Neural cell (in vitro differentiated cells): ENCODE measurements around the gene WDR93.

Experiments
- CTCF ChIP-seq: fragments of 450-650 bp; IDR thresholded peaks from 2 replicates; pipeline ENCODE4 v1.5.1; 2014; ENCODE audit warnings: antibody characterized with exemption, mild to moderate bottlenecking, moderate library complexity; ENCODE audit not compliant: poor library complexity, severe bottlenecking
- EP300 ChIP-seq: fragments of 450-650 bp; conservative IDR thresholded peaks from 2 replicates; pipeline ENCODE4 v1.6.1; 2014; ENCODE audit warnings: antibody characterized with exemption, mild to moderate bottlenecking, moderate library complexity; ENCODE audit not compliant: poor library complexity, severe bottlenecking
- EZH2 ChIP-seq: fragments of 200-600, 300-800 bp; shearing (Covaris generic), sonication (generic); IDR thresholded peaks from 2 replicates; pipeline ENCODE4 v1.6.1; 2014; ENCODE audit warnings: antibody characterized with exemption, low read length, borderline replicate concordance, mild to moderate bottlenecking; ENCODE audit not compliant: insufficient read depth, poor library complexity, severe bottlenecking
- POLR2AphosphoS5 ChIP-seq: IDR thresholded peaks from 2 replicates; pipeline ENCODE4 v1.6.1; 2012
- RAD21 ChIP-seq: fragments of 450-650 bp; conservative IDR thresholded peaks from 2 replicates; pipeline ENCODE4 v1.6.1; 2014; ENCODE audit warnings: antibody characterized with exemption, mild to moderate bottlenecking, moderate library complexity
- REST ChIP-seq: IDR thresholded peaks from 2 replicates; pipeline ENCODE4 v1.6.1; 2012; ENCODE audit warnings: borderline replicate concordance
- SMC3 ChIP-seq: fragments of 450-650 bp; conservative IDR thresholded peaks from 2 replicates; pipeline ENCODE4 v1.6.1; 2014; ENCODE audit warnings: antibody characterized with exemption, mild to moderate bottlenecking, moderate library complexity; ENCODE audit not compliant: poor library complexity
- TAF1 ChIP-seq: IDR thresholded peaks from 2 replicates; pipeline ENCODE4 v1.6.1; 2012; ENCODE audit warnings: low read depth

- no peak for TF ChIP-seq CTCF
- TF ChIP-seq REST, result no peak
- TF ChIP-seq POLR2AphosphoS5, result no peak
- no peak for TF ChIP-seq TAF1
- TF ChIP-seq RAD21, result no peak
- no peak for TF ChIP-seq EP300
- no peak for TF ChIP-seq EZH2
- no peak for TF ChIP-seq SMC3
Measured at GRCh38 chr15:89777073-89777751, 86.6 kb downstream of the WDR93 start.
